Muscle of back (tissue), 13 donors: ENCODE results near the gene NT5M. TPM values are rescaled to one million over a fixed set of nuclear protein-coding genes. Genes with fewer than 3 reads are reported as not detected.
"Not testable (repeated sequence)": the region's sequence is repeated elsewhere in the genome, so short reads cannot be mapped to it uniquely, and the experiment has no call there.

Source experiments
- DNase-seq, 3 donors: peaks; one replicate each; pipeline versions ENCODE4 v3.0.0 to v3.0.0-alpha.2; 2013
- long read RNA-seq, 9 donors: transcript quantifications; one replicate each; lab custom pipeline, GENCODE V29; 2026
- polyA plus RNA-seq, 10 donors: library from polyadenylated mRNA; unstranded; fragments of 120-200 nt; gene quantifications; one replicate each; pipeline ENCODE4 v1.2.1, GENCODE V29; 2013; ENCODE audit not compliant: insufficient read length in 10 of 10

NT5M gene
- polyA plus RNA-seq: 1 to 10 TPM; 3.9 to 7.4 (median 5.7) TPM
- long read RNA-seq, donor 1: 0 reads
- long read RNA-seq, donor 2: 0 reads
- long read RNA-seq, donor 3: 0 reads
- long read RNA-seq, donor 4, partial matches to known transcripts: 0 of 3 reads
- long read RNA-seq, donor 4, other reads (novel, unspliced or antisense): 0 of 3 reads
- long read RNA-seq, donor 5, partial matches to known transcripts: 2,474 of 2,475 reads
- long read RNA-seq, donor 5, other reads (novel, unspliced or antisense): 0 of 2,475 reads
- long read RNA-seq, donor 6, partial matches to known transcripts: 0 of 2 reads
- long read RNA-seq, donor 6, other reads (novel, unspliced or antisense): 0 of 2 reads
- long read RNA-seq, donor 7, partial matches to known transcripts: 0 of 2 reads
- long read RNA-seq, donor 7, other reads (novel, unspliced or antisense): 0 of 2 reads
- long read RNA-seq, donor 8: 0 reads
- long read RNA-seq, donor 9: 0 reads

DNA sequence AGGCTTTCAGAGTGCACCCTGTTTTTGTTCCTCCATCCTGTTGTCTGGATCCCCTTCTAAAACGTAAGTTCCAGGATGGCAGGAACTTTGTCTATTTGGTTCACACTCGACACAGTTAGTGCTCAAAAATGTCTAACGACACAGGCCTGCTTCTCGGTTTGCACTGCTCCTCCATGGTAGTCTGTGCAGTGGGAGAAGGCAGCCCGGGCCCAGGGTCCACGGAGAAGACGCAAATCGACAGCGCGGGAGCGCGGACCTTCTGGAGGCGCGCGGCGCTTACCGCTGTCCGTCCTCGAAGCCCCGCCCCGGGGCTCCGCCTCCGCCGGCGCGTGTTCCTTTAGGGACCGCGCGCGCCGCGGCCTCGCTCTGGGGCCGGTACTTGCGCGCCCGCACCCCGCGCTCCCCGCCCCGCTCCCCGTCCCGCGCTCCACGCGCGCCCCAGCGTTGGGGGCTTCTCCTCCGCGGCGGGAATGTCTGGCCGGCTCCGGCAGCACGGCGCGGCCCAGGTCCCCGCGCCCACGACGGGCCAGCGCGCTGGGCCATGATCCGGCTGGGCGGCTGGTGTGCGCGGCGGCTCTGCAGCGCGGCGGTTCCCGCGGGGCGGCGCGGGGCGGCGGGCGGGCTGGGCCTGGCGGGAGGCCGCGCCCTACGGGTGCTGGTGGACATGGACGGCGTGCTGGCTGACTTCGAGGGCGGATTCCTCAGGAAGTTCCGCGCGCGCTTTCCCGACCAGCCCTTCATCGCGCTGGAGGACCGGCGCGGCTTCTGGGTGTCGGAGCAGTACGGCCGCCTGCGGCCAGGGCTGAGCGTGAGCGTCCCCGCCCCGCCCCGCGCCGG lies at the start of gene NT5M:
Gene NT5M (plus strand): TSS at position 364 of the 837 bp plus-strand sequence. CDS start 178 bp downstream, at position 542.
- peak; percentile 71 to 94 (median 90) for DNase-seq

DNA sequence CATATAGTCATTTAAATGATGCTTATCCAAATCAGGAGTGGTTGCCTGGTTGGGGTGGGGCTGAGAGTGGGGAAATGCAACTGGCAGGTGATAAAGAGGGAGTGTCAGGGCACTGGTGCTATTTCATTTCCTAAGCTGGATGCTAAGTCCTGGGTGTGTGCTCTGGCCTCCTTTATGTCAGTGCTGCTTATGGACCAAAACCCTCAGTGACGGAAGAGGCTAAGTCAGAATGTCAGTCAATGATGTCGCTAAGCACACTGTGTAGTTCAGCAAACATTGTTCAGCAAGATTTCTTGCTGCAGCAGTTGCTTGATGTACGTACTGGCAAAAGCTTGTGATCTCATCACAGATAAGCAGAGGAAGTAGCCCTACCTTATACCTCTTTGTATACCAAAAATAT lies 49.8 kb upstream of the NT5M start:
- no peak for DNase-seq

DNA sequence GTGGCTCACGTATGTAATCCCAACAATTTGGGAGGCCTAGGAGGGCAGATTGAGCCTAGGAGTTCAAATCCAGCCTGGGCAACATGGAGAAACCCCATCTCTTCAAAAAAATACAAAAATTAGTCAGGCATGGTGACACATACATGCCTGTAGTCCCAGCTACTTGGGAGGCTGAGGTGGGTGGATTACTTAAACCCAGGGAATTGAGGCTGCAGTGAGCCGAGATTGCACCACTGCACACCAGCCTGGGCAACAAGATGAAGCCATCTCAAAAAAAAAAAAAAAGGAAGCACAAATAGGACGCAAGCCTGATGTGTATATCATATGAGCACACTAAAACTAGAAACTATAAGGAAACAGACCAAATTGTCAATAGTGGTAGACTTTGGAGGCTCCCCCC lies 49.1 kb upstream of the NT5M start:
- no peak for DNase-seq

DNA sequence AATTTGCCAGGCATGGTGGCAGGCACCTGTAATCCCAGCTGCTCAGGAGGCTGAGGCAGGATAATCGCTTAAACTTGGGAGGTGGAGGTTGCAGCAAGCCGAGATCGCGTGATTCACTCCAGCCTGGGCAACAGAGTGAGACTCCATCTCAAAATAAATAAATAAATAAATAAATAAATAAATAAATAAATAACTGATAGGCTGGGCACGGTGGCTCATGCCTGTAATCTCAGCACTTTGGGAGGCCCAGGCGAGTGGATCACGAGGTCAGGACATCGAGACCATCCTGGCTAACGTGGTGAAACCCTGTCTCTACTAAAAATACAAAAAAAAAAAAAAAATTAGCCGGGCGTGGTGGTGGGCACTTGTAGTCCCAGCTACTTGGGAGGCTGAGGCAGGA lies 47.5 kb upstream of the NT5M start:
- DNase-seq: not testable (repeated sequence)

DNA sequence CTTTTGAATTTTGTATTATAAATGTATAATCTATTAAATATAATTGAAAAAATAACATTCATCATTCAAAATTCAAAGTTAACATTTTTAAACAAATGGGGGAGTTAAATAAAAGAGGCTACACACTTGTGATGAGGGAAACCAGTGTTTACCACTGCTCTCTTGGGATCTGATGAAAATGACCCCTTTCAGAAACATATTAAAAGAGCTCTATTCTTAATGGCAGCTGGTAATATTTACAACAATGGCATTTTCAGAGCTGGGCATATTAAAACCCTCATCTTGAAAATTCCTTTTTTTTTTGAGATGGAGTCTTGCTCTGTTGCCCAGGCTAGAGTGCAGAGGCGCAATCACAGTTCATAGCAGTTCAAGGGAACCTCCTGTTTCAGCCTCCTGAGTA lies 46.9 kb upstream of the NT5M start:
- no peak for DNase-seq

DNA sequence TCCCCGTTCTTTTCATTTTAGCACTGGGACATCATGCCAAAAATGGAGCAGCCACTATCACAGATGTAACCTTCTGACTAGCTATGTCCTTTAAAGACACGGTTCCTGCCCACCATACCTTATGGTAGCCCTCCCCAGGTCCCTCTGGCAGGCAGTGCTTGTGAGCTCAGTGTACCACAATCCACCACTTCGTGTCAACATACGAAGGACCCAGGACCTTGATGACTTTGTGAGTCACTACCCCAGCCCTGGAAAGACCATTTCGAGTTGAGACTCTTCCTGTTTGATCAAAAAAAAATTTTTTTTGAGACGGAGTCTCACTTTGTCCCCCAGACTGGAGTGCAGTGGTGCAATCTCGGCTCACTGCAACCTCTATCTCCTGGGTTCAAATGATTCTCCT lies 45.2 kb upstream of the NT5M start:
- no peak for DNase-seq

DNA sequence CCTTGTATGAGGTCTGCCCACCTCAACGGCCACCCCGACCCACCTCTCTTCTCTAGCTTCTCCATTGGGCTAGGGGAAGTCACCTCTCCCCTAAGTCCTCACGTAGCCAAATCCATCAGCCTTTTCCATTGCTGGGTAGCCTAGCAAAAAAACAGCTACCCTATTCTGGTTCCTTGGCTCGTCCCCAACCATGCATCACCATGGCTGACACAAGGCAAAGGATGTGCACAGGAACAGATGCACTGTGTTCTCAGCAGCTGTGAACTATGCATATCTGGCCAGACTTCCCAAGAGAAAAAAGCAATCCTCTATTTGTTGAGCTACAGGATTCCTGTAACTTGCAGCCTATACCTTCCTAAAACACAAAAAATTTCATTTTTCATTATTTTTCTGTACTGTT lies 44.2 kb upstream of the NT5M start:
- DNase-seq: no peak

DNA sequence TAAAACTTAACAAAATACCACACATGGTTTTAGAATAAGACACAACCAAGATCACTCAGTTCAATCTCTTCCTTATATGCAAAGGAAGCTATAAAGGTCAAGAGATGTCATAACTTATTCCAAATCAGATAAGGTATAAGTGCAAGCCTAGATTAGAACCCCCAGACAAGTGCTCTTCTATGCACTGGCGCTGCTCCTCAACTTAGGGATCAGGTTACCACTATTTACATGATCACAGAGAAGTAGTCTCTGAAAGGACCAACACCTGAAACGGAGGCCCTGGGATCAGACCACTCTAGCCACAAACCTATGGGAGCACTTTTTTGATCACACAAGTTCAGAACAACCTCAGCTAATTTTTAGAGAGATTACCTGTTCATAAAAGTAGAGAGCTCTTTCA lies 38.7 kb upstream of the NT5M start:
- no peak for DNase-seq

DNA sequence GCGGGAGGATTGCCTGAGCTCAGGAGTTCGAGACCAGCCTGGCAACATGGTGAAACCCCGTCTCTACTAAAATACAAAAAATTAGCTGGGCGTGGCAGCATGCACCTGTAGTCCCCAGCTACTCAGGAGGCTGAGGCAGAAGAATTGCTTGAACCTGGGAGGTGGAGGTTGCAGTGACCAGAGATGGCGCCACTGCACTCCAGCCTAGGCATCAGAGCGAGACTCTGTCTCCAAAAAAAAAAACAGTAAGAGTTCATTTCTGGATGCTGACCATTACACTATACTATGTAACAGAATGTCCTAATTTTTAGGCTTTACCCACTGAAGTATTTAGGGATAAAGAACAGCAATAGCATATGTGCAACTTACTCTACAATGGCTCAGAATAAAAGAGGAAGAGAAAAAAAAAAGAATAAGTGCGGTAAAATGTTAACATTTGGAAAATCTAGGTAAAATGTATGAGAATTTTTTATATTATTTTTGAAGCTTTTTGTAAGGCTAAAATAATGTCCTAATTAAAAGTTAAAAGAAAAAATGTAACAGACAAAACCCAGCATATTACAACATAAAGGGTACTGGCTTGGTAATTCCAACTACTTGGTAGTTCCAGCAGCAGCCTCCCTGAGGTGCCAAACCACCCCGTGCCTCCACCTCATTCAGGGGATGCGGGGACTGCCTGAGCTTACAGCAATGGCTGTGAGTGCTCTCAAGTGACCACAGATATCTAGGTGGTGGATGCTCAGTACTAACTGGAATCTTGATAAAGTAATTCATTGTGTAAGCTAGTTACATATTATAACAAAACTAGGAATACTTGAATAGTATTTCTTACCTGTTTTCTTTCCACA lies 33.0 kb upstream of the NT5M start:
- DNase-seq: no peak

DNA sequence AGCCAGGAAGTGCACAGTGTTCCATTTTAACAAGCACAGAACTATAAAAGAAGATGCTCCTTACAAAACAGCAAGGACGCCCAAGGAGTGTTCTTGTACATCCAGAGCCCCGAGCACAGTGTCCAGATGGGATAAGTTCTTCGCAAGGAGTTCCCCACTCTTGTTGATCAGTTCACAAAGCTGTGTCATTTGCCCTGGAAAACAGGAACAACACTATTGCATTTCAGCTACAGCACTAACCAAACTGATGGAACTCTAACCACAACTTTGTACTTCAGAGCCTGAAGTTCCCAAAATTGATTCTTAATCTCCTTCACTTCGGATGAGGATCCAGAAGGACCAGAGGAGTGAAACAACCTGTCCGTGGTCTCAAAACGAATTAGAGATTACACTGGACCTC lies 27.2 kb upstream of the NT5M start:
- no peak for DNase-seq

DNA sequence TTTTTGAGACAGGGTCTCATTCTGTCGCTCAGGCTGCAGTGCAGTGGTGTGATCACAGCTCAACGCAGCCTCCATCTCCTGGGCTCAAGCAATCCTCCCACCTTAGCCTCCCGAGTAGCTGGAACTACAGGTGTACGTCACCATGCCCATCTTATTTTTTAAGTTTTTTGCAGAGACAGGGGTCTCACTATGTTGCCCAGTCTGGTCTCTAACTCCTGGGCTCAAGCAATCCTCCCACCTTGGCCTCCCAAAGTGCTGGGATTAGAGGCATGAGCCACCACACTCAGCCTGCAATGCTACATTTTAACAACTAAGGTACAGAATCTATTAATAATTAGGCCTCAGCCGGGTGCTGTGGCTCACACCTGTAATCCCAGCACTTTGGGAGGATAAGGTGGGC lies 25.7 kb upstream of the NT5M start:
- not testable (repeated sequence) for DNase-seq

DNA sequence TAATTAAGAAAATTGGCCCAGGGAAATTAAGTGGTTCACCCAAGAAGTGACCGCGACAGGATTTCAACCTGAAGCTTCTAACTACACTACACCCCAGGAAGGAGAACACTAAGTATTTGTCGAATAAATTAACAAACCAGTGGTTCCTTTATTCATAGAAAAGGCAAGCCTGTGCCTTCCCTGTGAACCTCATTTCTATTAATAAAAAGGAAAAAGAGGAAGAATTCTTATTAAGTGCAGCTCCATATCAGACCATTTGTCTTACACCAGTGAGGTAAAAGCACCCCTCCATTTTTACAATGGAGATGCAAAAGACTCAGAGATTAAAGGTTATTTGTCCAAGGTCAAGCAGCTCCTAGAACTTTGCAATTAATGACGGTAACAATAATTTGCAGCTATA lies 23.9 kb upstream of the NT5M start:
- DNase-seq: no peak

DNA sequence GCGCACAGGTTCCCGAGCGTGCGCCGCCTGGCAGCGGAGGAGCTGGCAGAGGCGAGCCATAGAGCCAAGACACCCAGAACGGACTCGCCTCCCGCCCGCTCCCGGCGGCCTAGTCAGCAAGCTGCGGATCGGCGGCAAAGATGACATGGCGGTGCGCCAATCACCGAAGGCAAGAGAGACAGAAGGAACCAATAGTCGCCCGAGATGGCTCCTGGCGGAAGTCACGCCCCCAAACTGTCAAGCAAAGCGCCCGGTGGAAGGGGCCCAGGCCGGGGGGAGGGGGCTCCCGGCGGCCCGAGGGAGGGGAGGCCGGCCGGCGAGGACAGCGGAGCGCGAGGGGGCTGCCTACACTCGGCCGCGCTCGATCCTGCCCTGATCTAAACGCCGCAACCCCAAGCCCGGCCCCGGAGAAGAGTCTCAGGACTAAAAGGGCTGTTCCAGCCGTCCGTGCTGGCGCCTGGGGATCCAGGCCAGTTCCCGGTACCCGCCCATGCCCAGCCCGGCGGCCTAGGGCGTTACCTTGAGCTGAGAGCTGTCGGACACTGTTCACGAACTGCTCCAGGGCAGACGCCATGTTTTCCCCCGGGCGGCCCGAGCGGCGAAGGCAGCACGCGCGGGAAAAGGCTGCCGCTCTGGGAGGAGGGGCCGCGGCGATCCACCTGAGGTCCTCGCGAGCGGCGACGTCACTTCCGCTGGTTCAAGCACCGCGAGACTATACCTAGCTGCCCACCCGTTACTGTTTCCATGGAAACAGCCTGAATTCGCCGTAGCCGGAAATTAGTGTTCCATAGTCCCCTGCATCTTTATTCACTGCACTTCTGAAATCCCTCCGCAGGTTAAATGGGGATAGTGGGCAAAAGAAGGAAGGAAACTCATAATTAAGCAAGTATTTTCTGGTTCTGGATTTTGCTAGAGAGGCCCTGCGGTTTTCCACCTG lies 22.3 kb upstream of the NT5M start, which contains the start of gene COPS3:
Gene COPS3 (minus strand): TSS at position 634 of the 937 bp plus-strand sequence. CDS start 60 bp downstream, at position 574.
- peak; percentile 98 to 99 (median 98) for DNase-seq

DNA sequence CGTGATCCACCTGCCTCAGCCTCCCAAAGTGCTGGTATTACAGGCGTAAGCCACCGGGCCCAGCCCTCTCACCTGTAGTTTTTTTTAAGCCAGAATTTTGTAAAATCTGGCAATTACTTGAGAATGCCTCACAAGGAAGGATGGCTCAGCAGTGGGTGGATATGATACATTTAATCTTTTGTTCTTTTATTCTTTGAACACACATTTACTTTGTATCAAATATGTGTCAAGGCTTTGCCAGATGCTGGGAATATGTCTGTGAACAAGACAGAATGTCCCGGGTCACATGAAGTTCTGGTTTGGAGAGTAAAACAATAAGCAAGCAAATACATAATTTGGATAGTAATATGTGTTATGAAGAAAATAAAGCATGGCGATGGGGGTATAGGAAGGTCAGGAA lies 17.2 kb upstream of the NT5M start:
- DNase-seq: no peak

DNA sequence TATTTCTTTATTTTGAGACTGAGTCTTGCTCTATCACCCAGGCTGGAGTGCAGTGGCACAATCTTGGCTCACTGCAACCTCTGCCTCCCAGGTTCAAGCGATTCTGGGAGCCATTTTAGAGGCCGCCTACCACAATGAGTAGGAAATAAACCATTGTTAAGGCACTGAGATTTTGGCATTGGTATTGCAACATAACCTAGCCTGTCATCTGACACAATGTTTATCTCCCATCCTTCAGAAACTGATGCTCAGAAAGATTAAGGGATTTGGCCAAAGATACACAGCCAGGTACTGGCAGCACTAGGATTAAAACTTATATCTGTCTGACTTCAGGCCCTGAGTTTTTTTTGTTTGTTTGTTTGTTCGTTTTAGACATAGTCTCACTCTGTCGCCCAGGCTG lies 14.1 kb upstream of the NT5M start:
- DNase-seq: no peak

DNA sequence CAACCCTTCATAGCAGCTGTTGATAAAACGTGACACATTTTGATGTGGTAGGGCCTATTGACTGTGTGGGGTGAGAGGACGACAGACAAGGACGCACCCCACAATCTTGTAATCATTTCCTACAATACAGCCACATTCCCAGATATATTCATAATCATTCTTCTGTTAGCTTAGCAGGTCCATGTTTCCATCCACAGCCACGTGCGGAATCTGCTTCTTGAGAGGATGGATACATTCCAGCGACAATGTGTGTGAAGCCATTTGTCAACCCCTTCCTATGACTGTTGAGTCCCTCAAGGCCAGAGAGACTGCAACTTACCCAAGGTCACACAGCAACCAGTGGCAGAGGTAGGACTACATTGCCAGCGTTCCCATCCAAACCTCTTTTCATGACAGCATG lies 13.5 kb upstream of the NT5M start:
- no peak for DNase-seq

DNA sequence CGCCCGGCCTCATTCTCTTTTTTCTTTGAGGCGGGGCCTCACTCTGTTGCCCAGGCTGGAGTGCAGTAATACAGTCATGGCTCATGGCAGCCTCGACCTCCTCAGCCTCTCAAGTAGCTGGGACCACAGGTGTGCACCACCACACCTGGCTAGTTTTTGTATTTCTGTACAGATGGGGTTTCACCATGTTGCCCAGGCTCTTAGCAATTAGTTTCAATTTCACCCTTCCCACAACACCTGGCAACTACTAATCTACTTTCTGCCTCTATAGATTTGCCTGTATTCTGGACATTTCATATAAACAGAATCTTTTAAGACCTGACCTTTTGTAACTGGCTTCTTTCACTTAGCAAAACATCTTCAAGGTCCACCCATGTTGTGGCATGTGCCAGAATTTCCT lies 8.0 kb upstream of the NT5M start:
- no peak for DNase-seq

DNA sequence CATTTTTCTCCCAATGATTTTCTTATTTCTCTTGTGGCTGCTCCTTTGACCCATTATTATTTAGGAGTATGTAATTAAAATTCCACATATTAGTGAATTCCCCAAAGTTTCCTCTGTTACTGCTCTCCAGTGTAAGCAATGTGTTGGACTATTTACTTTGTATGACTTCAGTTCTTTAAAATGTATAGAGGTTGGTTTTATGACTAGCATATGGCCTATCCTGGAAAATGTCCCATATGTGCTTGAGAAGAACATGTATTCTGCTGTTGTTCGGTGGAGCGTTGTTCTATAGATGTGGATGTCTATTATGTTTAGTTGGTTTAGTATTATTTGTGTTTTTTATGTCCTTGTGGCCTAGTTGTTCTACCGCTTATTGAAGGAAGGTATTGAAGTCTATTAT lies 6.0 kb upstream of the NT5M start:
- peak; percentile 44 to 84 (median 55) for DNase-seq

DNA sequence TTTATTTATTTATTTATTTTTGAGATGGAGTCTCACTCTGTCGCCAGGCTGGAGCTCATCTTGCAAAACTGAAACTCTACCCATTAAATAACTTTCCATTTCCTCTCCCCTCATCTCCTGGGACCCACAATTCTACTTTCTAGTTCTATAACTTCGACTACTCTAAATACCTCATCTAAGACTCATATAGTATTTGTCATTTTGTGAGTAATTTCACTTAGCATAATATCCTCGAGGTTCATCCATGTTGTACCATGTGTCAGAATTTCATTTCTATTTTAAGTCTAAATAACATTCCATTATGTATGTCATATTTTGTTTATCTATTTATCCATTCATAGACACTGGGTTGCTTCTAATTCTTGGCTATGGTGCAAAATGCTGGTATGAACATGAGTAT lies 5.1 kb upstream of the NT5M start:
- peak in 2 of 3 donors; percentile 30 to 41 for DNase-seq
